ENCODE results near the gene MMP24.
A peak's percentile ranks its signal among the peaks of the same experiment; 100 is the strongest.

MMP24 gene

DNA sequence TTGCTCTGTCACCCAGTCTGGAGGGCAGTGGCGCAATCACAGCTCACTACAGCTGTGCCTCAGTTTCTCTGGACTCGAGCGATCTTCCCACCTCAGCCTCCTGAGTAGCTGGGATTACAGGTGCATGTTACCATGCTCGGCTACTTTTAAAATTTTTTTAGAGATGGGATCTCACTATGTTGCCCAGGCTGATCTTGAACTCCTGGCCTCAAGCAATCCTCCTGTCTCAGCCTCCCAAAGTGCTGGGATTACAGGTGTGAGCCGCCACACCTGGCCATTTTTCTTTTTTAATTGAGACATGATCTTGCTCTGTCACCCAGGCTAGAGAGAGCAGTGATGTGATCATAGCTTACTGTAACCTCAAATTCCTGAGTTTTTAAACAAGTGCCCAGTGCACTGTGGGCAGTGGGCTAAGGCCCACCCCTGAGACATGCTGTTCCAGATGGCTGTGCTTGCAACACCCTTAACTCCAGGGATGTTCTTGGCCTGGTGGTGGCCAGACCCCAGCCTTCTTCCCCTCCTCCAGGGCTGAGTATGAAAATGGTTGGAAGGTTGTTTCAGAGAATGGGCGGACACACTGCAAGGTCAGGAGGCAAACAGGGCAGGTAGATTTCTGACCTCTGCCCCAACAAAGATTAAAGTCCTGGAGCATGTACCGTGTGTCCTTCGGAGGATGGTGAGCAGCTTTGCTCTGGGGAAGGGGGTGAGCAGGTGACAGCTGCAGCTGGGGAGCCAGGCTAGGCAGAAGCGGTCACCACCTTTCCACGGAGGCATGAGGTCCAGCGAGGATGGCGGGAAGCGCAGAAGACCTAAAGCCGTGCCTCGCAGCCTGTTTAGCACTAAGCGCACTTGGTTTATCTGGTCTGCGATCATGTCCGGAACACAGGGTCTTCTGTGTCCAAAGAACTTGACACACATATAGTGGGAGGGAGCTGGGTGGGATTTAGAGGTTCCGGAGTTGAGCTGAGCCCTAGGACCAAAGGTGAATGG lies 67.1 kb downstream of the MMP24 start:
- no peak for DNase-seq (ENCODE audit: low read depth)

DNA sequence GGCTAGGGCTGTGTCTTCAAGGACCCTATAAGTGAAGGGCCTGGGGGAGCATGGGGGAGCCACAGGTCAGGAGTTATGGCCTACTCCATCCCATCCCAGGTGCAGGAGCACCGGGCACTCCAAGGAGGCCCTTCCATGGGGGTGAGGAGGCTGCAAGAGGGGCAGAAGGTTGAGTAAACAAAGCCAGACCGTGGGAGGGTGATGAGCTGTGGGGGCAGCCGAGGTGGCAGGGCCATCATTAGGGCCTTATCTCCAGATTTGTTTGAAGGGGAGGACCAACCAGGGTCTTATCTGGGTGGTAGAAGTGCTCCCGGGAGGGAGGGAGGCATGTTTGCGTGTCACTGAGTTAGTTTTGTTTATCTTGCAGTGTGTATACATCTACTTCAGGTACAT lies 67.8 kb downstream of the MMP24 start:
- no peak for DNase-seq (ENCODE audit: low read depth)

DNA sequence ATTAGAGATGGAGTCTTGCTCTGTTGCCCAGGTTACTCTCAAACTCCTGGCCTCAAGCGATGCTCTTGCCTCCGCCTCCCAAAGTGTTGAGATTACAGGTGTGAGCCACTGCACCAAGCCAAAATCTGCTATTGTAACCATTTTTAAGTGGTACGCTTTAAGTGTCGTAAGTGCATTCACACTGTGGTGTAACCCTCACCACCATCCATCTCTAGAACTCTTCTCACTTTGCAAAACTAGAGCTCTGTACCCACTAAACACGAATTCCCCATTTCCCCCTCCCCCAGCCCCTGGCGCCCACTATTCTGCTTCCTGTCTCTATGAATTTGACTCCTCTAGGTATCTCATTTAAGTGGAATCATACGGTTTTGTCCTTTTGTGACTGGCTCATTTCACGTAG lies 68.6 kb downstream of the MMP24 start:
- no peak for DNase-seq (ENCODE audit: low read depth)

DNA sequence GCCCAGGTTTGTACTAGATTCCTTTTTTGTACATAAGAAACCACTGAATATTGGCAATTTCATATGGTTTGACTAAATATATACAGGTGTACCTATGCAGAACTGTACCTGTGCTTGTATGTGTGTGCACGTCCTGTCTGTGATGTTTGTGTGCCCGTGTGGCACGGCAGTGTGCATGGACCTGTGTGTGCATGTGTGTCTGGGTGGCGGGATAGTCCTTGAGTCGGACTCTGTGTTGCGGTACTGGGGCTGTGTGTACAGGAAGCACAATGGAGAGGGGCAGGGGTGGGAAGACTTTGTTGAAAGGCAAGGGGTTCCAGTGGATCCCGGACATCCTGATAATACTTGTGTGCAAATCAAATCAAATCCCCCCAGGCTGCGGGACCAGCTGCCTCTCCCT lies 69.2 kb downstream of the MMP24 start:
- no peak for DNase-seq (ENCODE audit: low read depth)

DNA sequence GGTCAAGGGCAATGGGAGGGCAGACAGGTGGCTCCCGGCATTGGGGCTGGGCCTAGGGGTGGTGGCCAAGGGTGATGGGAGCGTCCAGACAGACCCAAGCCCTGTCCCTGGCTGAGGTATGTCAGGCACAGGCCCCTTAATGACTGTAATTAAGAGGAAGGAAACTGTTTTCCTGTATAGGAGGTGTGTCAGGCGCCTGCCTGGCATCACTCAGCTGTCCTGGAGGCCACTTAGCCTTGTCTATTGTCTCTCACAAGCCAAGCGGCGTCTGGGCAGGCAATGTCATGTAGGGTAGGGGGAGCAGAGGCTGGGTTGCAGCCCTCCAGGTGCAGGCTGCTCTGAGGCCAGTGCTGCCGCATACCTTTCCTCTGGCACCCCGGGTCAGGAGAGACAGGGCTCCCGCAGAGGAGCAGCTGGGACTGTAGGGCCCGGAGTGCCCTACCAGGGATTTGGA lies 69.6 kb downstream of the MMP24 start:
- no peak for DNase-seq (ENCODE audit: low read depth)

DNA sequence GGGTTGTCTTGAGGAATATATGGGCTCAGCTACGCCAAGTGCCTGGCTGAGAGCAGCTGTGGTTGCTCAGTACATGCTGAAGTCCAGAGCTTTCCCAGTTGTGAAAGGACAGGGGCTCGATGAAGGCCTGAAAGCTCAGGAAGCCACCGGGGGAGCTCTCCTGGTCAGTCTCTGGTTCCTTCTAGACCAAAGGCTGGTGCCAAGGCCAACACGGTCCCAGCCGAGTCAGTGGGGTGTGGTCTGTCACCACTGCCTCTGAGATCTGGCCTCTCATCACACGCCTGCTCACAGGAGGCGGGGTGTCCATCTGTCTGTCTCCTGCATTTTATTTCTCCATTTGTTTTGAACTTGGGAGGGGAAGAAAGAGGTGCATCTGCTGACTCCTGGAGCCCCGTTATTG lies 70.7 kb downstream of the MMP24 start:
- no peak for DNase-seq (ENCODE audit: low read depth)

DNA sequence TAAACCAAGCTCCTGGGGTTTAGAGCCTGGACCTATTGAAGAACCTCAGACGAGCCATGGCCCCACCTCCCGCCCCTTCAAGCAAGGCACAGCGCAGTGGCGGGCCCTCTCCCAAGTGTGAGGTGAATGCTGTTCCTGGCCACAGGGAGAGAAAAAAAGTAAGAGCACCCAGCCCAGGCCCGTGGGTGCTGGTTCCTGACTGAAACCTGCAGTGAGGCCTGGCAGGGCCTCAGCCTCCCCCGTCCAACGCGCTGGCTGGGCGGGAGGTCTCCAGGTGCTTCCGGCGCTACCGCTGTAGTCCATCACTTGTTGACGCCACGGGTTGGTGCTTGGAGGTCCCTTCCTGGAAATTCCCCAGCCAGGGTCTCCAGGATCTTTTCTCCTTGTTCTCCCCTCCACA lies 71.2 kb downstream of the MMP24 start:
- DNase-seq (ENCODE audit: low read depth) = no peak

DNA sequence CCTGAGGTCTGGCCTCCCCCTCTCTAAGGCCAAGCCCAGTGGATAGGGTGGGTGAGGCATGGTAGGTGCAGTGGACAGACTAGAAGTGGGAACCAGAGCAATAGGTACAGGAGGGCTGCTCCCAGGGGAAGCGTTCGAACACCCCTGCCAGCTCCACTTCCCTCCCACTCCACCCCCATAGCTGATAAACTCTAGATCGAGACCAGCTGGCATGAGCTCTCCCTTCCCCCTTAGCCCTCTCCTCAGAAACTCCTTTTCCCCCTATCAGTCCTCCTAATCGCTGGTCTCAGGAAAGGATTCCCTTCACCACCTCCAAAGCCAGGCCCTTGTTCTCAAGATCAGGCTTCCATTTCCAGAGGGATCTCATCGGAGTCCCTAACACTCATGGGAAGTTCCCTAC lies 71.8 kb downstream of the MMP24 start:
- no peak for DNase-seq (ENCODE audit: low read depth)

DNA sequence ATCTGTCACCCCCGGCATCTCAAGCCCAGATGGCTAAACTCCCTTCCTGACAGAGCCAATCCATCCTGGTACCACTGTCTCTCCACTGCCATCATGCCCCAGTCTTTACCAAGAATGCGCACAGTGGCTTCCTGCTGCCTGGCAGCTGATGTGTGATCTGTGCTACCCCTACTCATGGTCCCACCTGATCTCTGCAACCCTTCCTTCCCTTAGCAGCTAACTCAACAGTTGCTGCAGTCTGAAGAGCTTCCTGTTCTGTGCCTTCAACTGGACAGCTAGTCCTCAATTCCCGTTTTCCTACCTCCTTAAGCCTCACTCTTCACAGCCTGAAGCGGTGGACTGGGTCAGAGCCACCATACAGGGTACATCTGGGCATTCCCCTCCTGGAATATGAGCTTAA lies 73.3 kb downstream of the MMP24 start:
- DNase-seq (ENCODE audit: low read depth) = no peak

DNA sequence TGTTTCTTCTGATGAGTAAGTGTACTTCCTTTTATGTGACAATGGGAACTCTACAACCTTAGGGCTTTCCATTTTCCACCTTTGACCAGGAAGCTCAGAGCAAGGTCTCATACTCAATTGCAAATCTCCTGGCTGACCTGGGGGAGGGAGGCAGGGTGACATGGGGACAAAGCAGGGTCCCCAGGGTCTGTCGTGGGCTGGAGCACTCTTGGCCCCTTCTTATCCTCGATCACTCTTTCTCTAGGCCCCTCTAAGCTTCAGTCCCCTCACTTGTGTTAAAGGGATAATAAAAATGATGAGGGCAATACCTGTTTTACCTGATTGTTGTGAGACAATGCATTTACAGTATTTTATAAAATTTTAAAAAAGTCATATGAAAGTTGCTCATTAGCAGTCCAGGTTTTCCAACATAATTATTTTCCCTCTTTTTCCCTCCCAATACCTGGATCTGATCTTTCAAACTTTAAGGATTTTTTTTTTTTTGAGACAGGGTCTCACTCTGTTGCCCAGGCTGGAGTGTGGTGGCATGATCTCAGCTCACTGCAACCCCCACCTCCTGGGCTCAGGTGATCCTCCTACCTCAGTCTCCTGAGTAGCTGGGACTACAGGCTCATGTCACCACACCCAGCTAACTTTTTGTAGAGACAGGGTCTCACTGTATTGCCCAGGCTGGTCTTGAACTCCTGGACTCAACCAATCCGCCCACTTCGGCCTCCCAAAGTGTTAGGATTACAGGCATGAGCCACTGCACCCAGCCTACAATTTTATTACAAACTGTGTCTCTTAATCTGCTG lies 74.2 kb downstream of the MMP24 start:
- no peak for DNase-seq (ENCODE audit: low read depth)

DNA sequence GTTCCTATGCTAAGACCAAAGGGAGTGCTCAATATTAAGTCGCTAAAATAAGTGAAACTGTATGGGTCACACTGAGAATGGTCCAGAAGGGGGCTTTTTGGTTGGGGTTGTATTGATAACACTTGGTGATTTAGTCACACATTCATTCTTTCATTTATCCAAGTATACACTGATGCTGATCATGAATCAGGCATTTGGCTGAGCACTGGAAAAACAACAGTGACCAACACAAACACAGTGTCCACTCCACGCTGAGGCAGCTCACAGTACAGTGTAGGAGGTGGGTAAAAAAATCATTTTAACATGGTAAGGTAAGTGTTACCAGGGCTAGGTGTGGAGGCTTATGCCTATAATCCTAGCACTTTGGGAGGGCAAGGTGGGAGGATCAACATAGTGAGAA lies 74.9 kb downstream of the MMP24 start:
- DNase-seq (ENCODE audit: low read depth) = no peak

DNA sequence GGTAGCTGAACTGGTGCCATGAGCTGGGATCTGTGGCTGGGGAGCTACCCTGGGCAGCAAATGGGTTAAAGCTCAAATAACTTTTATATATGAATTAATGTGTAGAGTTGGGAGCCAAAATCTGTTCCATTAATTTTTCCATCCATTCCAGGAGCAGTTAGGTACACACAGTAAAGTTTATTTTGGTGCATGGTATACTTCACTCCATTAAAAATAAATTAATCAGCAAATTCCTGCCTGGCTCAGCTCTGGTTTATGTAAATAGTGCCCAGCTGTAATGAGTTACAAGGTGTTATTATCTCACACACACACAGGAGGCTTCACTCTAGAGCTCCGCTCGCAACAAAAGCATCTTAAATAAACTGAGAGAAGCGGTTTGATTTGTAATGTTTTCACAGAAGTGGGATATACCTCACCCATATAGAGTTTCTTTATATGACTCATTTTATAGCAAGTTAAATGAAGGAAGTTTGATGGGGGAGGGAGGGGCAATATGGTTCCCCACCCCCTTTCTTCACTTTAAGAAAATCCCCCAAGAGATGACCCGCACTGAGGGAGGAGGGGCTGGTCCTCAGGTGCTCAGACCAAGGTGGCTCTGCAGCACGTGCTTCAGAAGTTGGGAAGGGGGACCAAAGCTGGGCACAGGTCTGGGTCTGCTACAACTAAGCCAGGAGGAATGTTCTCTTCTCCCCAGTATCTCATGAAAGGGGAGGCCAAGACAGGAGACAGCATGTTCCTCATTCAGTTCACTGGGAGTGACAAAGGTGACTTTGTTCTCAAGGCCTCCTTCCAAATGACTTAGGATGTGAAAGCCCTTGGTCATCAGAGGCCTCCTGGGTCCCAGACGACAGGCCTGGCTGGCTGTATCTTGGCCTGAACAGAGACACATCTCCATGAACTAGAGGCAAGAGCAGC lies 76.2 kb downstream of the MMP24 start:
- DNase-seq (ENCODE audit: low read depth) = no peak

DNA sequence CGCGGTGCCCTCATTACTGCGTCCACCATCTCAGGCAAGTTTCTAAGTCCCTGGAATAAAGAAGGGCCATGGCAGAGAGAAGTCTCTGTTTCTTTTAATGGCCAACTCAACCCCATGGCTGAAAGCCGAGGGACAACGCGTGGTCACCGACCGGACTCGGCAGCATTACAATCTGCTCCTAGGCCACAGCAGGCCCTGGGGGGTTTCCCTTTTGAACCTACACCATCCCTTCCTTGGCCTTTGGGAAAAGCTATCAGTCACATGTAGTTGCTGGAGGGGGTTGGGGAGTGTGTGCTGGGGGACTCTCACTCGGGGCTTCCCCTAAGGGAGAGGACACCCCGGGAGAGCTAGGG lies 76.9 kb downstream of the MMP24 start:
- DNase-seq (ENCODE audit: low read depth) = no peak

DNA sequence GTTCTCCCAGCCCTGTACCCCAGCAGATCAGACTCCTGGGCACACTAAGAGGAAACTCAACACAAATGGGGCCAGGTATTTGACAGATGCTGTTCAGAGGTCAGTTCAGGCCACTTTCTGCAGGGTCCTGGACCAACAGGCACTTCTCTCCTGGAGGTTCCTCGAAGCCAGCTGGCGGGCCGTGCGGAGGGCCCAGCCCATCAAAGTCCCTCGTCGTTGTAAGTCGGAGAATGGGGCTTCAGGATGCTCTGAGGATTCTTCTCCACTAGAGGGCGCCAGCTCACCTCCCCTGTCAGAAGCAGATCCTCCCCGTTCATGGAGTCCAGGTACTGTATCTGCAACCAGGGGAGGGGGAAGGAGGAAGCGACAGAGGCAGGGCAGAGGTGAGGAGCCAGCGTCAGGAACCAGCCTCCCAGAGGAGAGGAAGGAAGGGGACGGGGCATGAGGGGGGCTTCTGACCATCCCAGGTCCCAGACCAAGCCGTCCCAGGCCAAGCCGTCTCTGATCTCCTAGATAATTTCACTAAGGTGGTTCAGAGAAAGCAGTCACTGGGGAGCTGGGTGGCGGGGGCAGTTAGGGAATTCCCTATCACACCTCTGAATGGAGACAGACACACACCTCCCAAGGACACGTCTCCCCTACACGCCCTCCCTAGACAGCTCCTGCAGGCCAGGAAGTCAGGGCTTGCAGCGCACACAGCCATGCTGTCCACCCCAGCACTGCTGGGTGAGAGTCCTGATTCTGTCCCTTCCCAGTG lies 77.4 kb downstream of the MMP24 start:
- peak; percentile 55 for DNase-seq (ENCODE audit: low read depth)

DNA sequence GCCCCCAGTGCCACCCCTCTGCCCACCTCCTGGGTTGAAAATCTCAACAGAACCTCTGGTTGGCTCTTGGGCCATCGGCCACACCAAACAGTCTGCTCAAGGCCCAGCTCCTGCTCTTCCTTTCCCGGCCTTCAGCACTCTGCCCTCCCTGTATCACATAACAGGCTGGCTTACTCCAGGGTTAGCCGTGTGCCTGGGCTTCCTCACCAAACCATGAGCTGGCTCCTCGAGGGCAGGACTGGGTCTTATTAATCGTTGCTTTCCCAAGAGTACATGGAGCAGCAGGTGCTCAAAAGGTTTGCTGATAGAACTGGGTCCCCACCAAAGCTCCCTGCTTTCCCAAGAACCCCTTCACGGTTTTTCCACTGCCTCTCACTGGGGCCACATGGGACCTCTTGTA lies 78.5 kb downstream of the MMP24 start:
- no peak for DNase-seq (ENCODE audit: low read depth)

DNA sequence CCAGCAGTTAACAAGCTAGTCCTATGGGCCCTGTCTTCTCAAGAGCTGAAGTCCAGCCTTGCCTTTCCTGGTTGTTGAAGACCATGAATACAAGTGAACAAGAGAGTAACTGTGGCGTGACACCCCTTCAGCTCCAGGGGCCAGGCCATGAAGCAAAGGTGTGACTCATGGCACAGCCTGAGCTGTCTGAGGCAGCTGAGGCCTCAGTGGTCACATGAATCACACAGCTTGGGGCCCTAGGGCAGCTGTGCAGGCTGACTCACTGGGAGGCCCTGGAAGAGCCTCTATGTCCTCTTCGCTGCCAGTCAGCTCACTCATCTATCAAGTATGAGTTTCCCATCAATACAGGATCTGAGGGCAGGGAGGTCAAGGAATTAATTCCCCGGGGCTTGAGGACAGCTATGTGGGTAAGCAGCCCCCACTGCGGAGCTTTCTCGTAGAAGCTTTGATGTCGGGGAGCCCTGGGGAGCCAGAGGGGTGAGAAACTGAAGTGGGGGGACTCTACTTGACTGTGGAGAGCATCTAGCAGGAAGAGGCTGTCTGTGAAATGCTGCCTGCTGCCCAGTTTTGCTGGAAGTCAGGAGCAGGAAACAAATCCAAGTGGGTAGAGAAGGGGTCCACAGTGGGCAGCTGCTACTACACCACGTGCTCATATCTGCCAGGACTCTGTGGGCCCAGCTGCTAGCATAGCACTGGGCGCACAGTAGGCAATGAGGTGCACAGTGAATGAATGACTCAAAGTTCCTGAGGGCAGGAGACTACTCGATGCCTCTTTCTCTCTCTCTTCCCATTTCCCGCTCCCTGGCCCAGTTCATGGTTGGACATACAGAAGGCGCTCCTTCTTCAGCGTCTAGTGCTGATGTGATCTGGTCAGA lies 79.4 kb downstream of the MMP24 start:
- no peak for DNase-seq (ENCODE audit: low read depth)

DNA sequence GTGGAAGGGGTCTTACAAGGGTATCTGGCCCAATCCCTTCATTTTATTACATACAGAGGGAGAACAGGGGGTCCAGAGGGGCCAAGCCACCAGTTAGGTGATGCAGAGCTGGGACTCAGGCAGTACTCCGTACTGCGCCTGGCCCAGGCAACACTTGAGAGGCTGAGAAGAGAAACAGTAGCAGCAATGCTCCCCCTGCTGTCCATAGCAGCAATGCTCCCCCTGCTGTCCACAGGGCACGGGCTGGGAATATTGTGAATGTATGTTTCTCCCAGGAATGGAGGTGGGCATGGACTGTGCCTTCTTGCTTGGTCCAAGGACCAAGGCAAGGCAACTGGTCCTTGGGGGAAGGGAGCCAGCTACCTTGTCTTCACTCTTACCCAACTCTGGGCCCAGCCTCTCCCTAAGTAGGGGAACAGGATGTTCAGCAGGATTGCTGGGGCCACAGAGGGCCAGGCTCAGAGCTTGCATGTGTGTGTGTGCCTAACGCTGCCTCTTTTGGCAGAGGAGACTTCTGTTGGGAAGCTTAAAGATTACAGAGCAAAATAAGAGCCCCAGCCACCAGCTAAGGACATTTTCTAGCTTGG lies 80.5 kb downstream of the MMP24 start:
- DNase-seq (ENCODE audit: low read depth) = no peak

DNA sequence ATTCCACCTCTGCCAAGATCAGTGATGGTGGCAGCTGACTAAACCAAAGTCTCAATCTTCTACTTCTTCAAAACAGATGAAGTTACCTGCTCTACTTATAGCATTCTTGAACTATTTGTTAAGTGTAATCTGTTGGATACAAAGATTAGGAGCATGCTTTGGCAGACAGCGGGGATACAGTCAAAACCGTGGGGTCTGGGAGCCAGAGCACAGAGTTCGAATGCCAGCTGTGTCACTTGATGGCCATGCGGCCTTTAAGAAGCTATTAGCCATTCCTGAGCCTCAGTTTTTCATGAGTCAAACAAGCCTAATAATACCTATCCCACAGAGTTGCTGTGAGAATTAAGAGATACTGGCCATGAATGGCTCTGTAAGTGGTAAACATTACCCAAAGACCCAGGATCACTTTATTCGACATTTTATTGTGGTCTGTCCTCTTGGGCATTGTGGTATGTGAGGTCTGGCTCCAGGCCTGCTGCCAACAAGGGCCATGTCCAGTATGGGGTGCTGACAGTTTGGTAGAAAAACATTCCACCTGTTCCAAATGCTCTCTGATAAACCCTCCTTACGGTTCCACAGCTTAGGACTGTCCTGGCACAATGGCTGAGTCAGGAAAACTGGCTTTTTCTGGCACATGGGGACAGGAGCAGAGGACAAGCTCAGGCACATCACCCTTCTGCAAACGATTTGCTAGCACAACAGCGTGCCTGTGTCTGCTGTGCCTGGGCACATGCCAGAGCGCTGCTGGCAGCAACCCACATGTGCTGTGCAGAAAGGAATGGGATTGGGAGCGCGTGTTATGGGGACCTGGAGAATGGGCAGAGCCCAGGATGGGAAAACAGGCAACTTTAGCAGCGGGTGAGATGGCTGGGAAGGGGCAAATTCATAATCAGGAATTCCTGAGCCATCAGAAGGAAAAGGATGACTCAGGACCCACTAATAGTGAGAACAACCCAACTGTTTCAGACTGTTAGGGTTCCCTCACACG lies 81.5 kb downstream of the MMP24 start:
- no peak for DNase-seq (ENCODE audit: low read depth)

DNA sequence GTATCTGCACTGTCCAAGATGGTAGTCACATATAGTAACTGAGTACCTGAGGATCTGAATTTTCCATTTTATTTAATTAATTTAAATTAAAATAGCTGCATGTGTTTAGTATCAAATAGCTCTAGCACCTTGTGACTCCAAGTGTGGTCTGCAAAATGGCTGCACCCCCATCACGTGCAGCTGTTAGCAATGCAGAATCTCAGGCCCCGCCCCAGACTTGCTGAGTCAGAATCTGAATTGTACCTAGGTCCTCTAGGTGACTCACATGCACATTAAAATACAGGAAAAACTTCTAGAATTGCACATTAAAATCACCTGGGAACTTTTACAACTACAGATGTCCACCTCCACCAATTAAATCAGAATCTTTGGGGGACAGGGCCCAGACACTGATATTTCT lies 84.9 kb downstream of the MMP24 start:
- no peak for DNase-seq (ENCODE audit: low read depth)

All from T-helper 22 cell (primary cell).